T-helper 1 cell (primary cell): ENCODE data around the gene CTR9.

Source experiments
- DNase-seq, 5 donors: peaks; one replicate each; pipeline ENCODE4 v3.0.0-alpha.2; 2012 to 2020

The CTR9 gene

DNA sequence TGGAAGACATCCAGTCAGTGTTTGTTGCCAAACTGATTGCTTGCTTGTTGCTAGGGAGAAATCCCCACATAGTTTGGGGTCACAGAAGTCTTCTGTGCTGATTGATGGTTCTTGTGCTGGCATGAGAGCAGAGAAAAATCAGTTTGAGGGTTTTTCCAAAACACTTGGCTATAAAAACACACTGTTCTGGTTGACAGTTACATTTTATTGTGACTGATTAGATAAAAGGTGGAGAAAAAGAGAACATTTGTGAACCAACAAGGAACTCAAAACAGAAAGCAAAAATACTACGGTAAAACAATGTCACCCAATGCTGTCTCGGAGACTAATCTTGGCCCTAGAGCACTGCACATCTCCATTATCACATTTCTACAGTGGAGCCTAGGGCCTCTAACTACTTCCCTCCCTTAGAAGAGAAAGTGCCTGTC is 72.1 kb downstream of the CTR9 start:
- DNase-seq: no peak

DNA sequence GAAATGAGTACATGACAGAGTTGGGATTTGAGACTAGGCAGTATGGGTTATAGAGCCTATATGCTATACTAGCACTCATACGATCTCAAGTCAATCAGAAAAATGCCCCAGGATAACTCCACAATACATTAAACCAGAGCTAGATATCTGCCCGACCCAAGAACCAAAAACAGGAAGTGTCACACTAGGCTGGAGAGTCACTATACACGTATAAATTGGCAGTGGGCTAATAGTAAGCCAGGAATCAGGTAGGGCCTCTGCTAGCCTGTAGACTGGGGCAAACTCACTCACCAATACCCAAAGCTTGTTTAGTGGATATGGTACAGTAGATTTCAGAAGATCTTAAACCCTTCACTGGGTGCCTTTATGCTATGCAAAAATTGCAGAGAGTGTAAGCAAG is 73.8 kb downstream of the CTR9 start:
- DNase-seq: no peak

DNA sequence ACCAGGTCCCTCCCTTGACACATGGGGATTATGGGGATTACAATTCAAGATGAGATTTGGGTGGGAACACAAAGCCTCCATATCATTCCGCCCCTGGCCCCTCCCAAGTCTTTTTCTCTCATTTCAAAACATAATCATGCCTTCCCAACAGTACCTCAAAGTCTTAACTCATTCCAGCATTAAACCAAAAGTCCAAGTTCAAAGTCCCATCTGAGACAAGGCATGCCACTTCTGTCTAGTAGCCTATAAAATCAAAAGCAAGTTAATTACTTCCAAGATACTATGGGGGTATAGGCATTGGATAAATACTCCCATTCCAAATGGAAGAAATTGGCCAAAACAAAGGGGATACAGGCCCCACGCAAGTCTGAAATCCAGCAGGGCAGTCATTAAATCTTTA is 77.4 kb downstream of the CTR9 start:
- no peak for DNase-seq

DNA sequence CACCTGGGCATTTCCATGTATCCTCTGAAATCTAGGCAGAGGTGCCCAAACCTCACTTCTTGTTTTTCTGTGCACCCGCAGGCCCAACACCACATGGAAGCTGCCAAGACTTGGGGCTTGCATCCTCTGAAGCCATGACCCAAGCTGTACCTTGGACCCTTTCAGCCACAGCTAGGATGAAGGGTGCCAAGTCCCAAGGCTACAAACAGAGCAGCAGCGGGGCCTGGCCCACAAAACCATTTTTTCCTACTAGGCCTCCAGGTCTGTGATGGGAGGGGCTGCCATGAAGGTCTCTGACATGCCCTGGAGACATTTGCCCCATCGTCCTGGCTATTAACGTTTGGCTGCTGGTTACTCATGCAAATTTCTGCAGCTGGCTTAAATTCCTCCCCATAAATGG is 78.1 kb downstream of the CTR9 start:
- DNase-seq: no peak
